Measurements from ENCODE around the gene PEDS1. TPM values are rescaled to one million over a fixed set of nuclear protein-coding genes. Genes with fewer than 3 reads are reported as not detected.
A peak's percentile ranks its signal among the peaks of the same experiment; 100 is the strongest.

The PEDS1 gene
- total and polyA plus RNA-seq, 2 of the 13 experiments (the other 11 are each of a cell fraction or from before 2014, with no cell fraction given): 30.5 to 93.9 TPM

- 0 out of 2 replicates have a peak, but pooled peaks have one; percentile 86 for TF ChIP-seq ZUFSP (CRISPR knock-in tag; IDR thresholded peaks at IDR 0.05; ENCODE audit: borderline replicate concordance)
- TF ChIP-seq ZNF138 (CRISPR knock-in tag; IDR thresholded peaks at IDR 0.05; ENCODE audit: low read depth): peak; percentile 70
- TF ChIP-seq TEAD2 (CRISPR knock-in tag; IDR thresholded peaks at IDR 0.05): no peak; the same call in 1 of the 2 replicates
- TF ChIP-seq CHD2 (IDR thresholded peaks at IDR 0.05; ENCODE audit: low read depth, low read length): 0 out of 2 replicates have a peak, but pooled peaks have one; percentile 36
- TF ChIP-seq ZFAT (CRISPR knock-in tag; conservative IDR thresholded peaks at IDR 0.05): 0 out of 2 replicates have a peak, but pooled peaks have one; percentile 57
- TF ChIP-seq ZNF747 (CRISPR knock-in tag; IDR thresholded peaks at IDR 0.05; ENCODE audit: borderline replicate concordance): peak; percentile 65
- TF ChIP-seq NKX3-1 (CRISPR knock-in tag; IDR thresholded peaks at IDR 0.05): no peak; the same call in none of the 2 replicates
- peak; percentile 69 for TF ChIP-seq ZNF777 (CRISPR knock-in tag; IDR thresholded peaks at IDR 0.05)
- peak; percentile 57; the same call in 1 of the 2 replicates for TF ChIP-seq ZHX2 (IDR thresholded peaks at IDR 0.05; ENCODE audit: low read depth)
- TF ChIP-seq ZHX2 (CRISPR knock-in tag; IDR thresholded peaks at IDR 0.05; ENCODE audit: borderline replicate concordance): no peak
- TF ChIP-seq TGIF2 (CRISPR knock-in tag; IDR thresholded peaks at IDR 0.05): peak; percentile 92
- peak; percentile 36; the same call in 1 of the 2 replicates for TF ChIP-seq ZNF446 (CRISPR knock-in tag; IDR thresholded peaks at IDR 0.05)
- TF ChIP-seq SMAD1 (CRISPR knock-in tag; IDR thresholded peaks at IDR 0.05; ENCODE audit: borderline replicate concordance, low read depth): peak; percentile 98
- TF ChIP-seq RERE (CRISPR knock-in tag; IDR thresholded peaks at IDR 0.05; ENCODE audit: low read depth): 0 out of 2 replicates have a peak, but pooled peaks have one; percentile 45
- no peak for TF ChIP-seq EZH2 (conservative IDR thresholded peaks at IDR 0.05; ENCODE audit: low read depth, low read length)
Observed at GRCh38 chr20:50112512-50113419, 40.8 kb downstream of the PEDS1 start, which contains the start of gene UBE2V1 (continued).

Data from HepG2 (cell line).